Right atrium auricular region (tissue), 2 donors: ENCODE data around the gene TSHR. TPM values are rescaled to one million over a fixed set of nuclear protein-coding genes. Genes with fewer than 3 reads are reported as not detected.
"Not testable (repeated sequence)": the region's sequence is repeated elsewhere in the genome, so short reads cannot be mapped to it uniquely, and the experiment has no call there.

Source experiments
- DNase-seq: peaks from one replicate; pipeline ENCODE4 v3.0.0-alpha.2; 2019; ENCODE audit warnings: low spot score
- H3K27ac ChIP-seq, 2 donors: fragments of 200-600 bp; sonication (generic); 1 replicate in 1 of 2; 2 replicates in 1 of 2; pipeline ENCODE4 v1.5.1; 2016 to 2019
- H3K27me3 ChIP-seq, 2 donors: fragments of 200-600 bp; sonication (generic); one replicate each; pipeline versions ENCODE4 v1.5.1 to v1.6.0; 2017 to 2019
- H3K36me3 ChIP-seq: fragments of 200-600 bp; sonication (generic); one replicate; pipeline ENCODE4 v1.5.1; 2016
- H3K4me1 ChIP-seq, 2 donors: fragments of 200-600 bp; sonication (generic); one replicate each; pipeline versions ENCODE4 v1.5.1 to v1.6.0; 2017 to 2019
- H3K4me3 ChIP-seq, 2 donors: fragments of 200-600 bp; sonication (generic); 1 replicate in 1 of 2; 2 replicates in 1 of 2; pipeline ENCODE4 v1.5.1; 2017 to 2019; ENCODE audit warnings: mild to moderate bottlenecking in 1 of 2, moderate library complexity in 1 of 2
- H3K9me3 ChIP-seq, 2 donors: fragments of 200-600 bp; sonication (generic); one replicate each; pipeline ENCODE4 v1.5.1; 2019
- total RNA-seq, 2 donors: library from RNA; depleted of rRNA; stranded (reverse); fragments of >200 nt; gene quantifications; one replicate each; pipeline ENCODE4 v1.1.0, GENCODE V29; 2016
- TF ChIP-seq, protein P1 (sequence below), 2 donors: fragments of 200-600 bp; sonication (generic); IDR thresholded peaks; one replicate each; pipeline ENCODE4 v1.5.1; 2019; ENCODE audit warnings: antibody characterized with exemption in 2 of 2

TSHR gene
- total RNA-seq = not detected

DNA sequence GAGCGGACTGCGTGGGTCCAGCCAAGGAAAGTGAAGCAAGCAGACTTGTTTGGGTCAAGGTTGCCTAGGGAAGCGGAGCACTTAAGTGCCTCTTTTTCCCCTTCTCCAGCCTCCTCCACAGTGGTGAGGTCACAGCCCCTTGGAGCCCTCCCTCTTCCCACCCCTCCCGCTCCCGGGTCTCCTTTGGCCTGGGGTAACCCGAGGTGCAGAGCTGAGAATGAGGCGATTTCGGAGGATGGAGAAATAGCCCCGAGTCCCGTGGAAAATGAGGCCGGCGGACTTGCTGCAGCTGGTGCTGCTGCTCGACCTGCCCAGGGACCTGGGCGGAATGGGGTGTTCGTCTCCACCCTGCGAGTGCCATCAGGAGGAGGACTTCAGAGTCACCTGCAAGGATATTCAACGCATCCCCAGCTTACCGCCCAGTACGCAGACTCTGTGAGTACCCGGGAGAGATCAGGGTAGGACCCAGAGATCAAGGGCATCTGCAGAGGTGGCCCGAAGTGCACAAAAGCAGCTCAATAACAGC lies at the start of gene TSHR:
Gene TSHR, plus strand, starts transcription at position 206 of the 526 bp plus-strand sequence. Its CDS starts 60 bp downstream, at position 266.
- peaks cover 0 to 11% of the 10 kb centered on the region in 2 donors for H3K4me1 ChIP-seq
- H3K9me3 ChIP-seq = no peaks in the 10 kb centered on the region
- TF ChIP-seq, protein P1, sequence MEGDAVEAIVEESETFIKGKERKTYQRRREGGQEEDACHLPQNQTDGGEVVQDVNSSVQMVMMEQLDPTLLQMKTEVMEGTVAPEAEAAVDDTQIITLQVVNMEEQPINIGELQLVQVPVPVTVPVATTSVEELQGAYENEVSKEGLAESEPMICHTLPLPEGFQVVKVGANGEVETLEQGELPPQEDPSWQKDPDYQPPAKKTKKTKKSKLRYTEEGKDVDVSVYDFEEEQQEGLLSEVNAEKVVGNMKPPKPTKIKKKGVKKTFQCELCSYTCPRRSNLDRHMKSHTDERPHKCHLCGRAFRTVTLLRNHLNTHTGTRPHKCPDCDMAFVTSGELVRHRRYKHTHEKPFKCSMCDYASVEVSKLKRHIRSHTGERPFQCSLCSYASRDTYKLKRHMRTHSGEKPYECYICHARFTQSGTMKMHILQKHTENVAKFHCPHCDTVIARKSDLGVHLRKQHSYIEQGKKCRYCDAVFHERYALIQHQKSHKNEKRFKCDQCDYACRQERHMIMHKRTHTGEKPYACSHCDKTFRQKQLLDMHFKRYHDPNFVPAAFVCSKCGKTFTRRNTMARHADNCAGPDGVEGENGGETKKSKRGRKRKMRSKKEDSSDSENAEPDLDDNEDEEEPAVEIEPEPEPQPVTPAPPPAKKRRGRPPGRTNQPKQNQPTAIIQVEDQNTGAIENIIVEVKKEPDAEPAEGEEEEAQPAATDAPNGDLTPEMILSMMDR (IDR thresholded peaks at IDR 0.05) = no peak
- H3K27ac ChIP-seq = no peak within 1 kb of the TSS
- DNase-seq = no peak
- no peaks in the 10 kb centered on the region for H3K36me3 ChIP-seq
- no peaks in the 10 kb centered on the region for H3K27me3 ChIP-seq
- peak within 1 kb of the TSS; percentile 33 to 58 for H3K4me3 ChIP-seq

DNA sequence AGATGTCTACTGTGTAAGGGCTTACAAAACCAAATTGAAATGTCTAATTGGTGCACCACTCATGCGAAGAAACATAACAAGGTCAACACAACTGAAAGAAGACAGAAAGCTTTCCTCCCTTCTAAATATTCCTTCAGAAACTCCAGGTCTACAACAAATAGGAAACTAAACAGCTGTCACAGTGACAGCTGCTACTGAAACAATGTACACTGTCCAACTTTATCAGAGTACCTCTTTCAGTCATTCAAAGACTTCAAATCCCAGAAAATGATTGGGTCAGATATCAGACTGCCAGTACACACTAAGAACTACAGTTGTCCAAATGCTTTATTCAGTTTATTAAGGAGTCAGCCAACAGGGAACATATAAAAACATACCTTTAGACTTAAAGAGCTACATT lies 49.1 kb upstream of the TSHR start:
- no peaks in the 10 kb centered on the region for H3K27me3 ChIP-seq
- H3K36me3 ChIP-seq = no peaks in the 10 kb centered on the region
- H3K4me3 ChIP-seq = no peak overlapping the region
- H3K27ac ChIP-seq = no peak overlapping the region
- no peak for DNase-seq
- TF ChIP-seq, protein P1 (IDR thresholded peaks at IDR 0.05) = no peak
- no peaks in the 10 kb centered on the region for H3K9me3 ChIP-seq
- no peaks in the 10 kb centered on the region for H3K4me1 ChIP-seq

DNA sequence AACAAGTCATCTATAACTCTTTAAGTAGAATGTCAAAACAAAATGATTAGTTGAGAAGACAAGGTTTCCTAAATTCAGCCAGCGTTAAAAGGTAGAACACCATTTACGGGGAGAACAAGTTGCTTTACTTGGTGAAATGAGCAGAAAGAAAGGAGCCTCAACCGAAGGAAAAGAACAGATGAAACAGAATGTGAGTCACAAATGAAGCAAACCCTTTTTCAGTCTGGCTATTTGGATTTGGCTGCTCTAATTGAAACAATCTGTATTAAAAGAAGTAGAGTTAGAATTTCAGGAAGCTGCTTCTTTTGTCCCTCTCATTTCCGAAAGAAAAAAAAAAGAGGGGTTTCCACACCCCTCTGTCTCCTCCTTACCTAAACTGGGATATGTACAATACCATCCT lies 48.5 kb upstream of the TSHR start:
- no peak overlapping the region for H3K27ac ChIP-seq
- H3K9me3 ChIP-seq = no peaks in the 10 kb centered on the region
- no peaks in the 10 kb centered on the region for H3K36me3 ChIP-seq
- no peaks in the 10 kb centered on the region for H3K27me3 ChIP-seq
- no peaks in the 10 kb centered on the region for H3K4me1 ChIP-seq
- no peak for DNase-seq
- TF ChIP-seq, protein P1 (IDR thresholded peaks at IDR 0.05) = no peak
- H3K4me3 ChIP-seq = no peak overlapping the region

DNA sequence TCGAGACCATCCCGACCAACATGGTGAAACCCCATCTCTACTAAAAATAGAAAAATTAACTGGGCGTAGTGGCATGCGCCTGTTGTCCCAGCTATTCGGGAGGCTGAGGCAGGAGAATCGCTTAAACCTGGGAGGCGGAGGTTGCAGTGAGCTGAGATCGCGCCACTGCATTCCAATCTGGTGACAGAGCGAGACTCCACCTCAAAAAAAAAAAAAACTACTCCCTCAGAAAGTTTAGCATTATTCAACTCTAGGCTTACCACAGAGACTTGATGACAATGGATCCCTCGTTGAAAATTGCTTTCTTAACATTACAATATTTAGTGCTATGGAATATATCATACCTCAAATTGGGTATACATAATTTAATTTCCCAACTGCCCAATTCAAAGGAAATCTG lies 43.4 kb upstream of the TSHR start:
- H3K9me3 ChIP-seq, H3K27ac ChIP-seq, H3K4me1 ChIP-seq, H3K27me3 ChIP-seq, DNase-seq, H3K4me3 ChIP-seq, H3K36me3 ChIP-seq: not testable (repeated sequence)

DNA sequence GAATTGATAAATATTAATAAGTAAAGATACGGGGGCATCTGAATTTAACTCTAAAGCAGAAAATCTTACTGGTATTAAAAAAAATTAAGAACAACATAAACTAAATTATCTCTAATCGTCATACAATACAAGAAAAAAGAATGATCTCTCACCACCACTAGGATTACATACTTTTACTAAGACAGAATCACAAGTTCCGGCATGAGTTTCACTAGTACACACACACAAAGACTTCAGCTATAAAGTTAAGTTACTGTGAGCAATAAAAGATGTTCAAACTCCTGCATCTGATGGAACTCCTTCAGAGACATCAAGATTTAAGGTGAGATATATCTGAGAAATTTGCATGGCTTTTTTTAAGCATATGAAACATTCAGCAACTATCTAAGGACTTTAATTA lies 35.8 kb upstream of the TSHR start:
- no peaks in the 10 kb centered on the region for H3K9me3 ChIP-seq
- H3K4me1 ChIP-seq = no peaks in the 10 kb centered on the region
- H3K27me3 ChIP-seq = no peaks in the 10 kb centered on the region
- TF ChIP-seq, protein P1 (IDR thresholded peaks at IDR 0.05) = no peak
- no peak overlapping the region for H3K27ac ChIP-seq
- DNase-seq = no peak
- peaks cover 7% of the 10 kb centered on the region for H3K36me3 ChIP-seq
- H3K4me3 ChIP-seq = no peak overlapping the region

DNA sequence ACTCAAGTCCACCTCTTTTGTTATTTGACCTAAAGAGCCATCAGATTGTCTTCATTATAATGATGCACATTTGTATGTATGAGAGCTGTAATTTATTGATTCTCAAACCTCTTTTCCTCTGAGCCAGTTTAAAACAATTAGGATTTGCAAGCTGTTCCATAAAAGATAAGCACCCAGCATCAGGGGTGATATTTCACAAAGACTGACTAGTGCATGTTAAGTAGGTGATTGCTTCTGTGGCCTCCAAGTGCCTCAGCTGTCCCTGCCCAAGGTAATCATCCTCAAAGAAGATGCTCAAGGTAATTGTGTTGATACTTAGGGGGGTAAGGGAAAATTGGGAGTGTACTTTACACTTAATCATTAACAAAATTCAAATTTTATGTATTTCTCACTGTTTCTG lies 32.1 kb upstream of the TSHR start:
- TF ChIP-seq, protein P1 (IDR thresholded peaks at IDR 0.05) = no peak
- Histone ChIP-seq H3K27me3 (no peaks in the 10 kb centered on the region), H3K4me3 (no peak overlapping the region), H3K9me3 (no peaks in the 10 kb centered on the region), H3K36me3 (no peaks in the 10 kb centered on the region), H3K4me1 (peaks cover 0 to 11% of the 10 kb centered on the region in 2 donors), H3K27ac (no peak overlapping the region)
- DNase-seq = no peak
